HepG2 (cell line): ENCODE measurements around the gene SNX30.

ENCODE experiments used
- MTA3 ChIP-seq: sonication (generic); formaldehyde crosslinking; IDR thresholded peaks from 2 replicates; pipeline ENCODE4 v1.4.0; 2020; ENCODE audit warnings: missing genetic modification reagents
- ZNF430 ChIP-seq: sonication (generic); formaldehyde crosslinking; IDR thresholded peaks from 2 replicates; pipeline ENCODE4 v1.9.0; 2021; ENCODE audit warnings: mild to moderate bottlenecking, missing genetic modification reagents

- no peak for TF ChIP-seq ZNF430 (CRISPR knock-in tag)
- TF ChIP-seq MTA3 (CRISPR knock-in tag) = no peak
Observed at GRCh38 chr9:112894041-112894440, 143.5 kb downstream of the SNX30 start.
